H9 (cell line): ENCODE data around the gene LINGO3. TPM values are rescaled to one million over a fixed set of nuclear protein-coding genes. Genes with fewer than 3 reads are reported as not detected.

Experiments used
- DNase-seq: peaks from one replicate; pipeline ENCODE4 v3.0.0-alpha.2; 2017
- H2AFZ ChIP-seq: one replicate; pipeline ENCODE4 v1.6.1; 2013; ENCODE audit warnings: mild to moderate bottlenecking, low read length, control low read depth, moderate library complexity
- H2AK5ac ChIP-seq: 2 replicates; pipeline ENCODE4 v1.6.1; 2013; ENCODE audit warnings: low read length, control low read depth, mixed read lengths; ENCODE audit not compliant: insufficient read length
- H2BK120ac ChIP-seq: one replicate; pipeline ENCODE4 v1.6.1; 2013; ENCODE audit warnings: low read depth, mild to moderate bottlenecking, low read length, control low read depth, inconsistent platforms; ENCODE audit not compliant: poor library complexity, severe bottlenecking
- H2BK12ac ChIP-seq: 2 replicates; pipeline ENCODE4 v1.6.1; 2013; ENCODE audit warnings: low read length, control low read depth, mixed read lengths, low read depth; ENCODE audit not compliant: insufficient read length
- H2BK15ac ChIP-seq: 2 replicates; pipeline ENCODE4 v1.6.1; 2013; ENCODE audit warnings: low read depth, low read length, control low read depth
- H2BK20ac ChIP-seq: one replicate; pipeline ENCODE4 v1.6.1; 2013; ENCODE audit warnings: low read depth, mild to moderate bottlenecking, low read length, control low read depth, inconsistent platforms; ENCODE audit not compliant: poor library complexity, severe bottlenecking
- H2BK5ac ChIP-seq: 2 replicates; pipeline ENCODE4 v1.6.1; 2013; ENCODE audit warnings: low read length, control low read depth, mixed read lengths; ENCODE audit not compliant: insufficient read length
- H3K14ac ChIP-seq: 2 replicates; pipeline ENCODE4 v1.6.1; 2013; ENCODE audit warnings: low read length, control low read depth; ENCODE audit not compliant: insufficient read depth
- H3K18ac ChIP-seq: 2 replicates; pipeline ENCODE4 v1.6.1; 2013; ENCODE audit warnings: low read depth, mild to moderate bottlenecking, mixed read lengths, low read length, control low read depth; ENCODE audit not compliant: insufficient read length
- H3K23ac ChIP-seq: 2 replicates; pipeline ENCODE4 v1.6.1; 2013; ENCODE audit warnings: low read length, control low read depth, mixed read lengths, low read depth; ENCODE audit not compliant: insufficient read length
- H3K23me2 ChIP-seq: 2 replicates; pipeline ENCODE4 v1.6.1; 2013; ENCODE audit warnings: low read depth, mild to moderate bottlenecking, mixed read lengths, low read length, control low read depth; ENCODE audit not compliant: insufficient read length, poor library complexity, severe bottlenecking
- H3K27ac ChIP-seq: 2 replicates; pipeline ENCODE4 v1.5.1; 2013; ENCODE audit warnings: low read length, control low read depth, mixed read lengths, low read depth; ENCODE audit not compliant: insufficient read length
- H3K27me3 ChIP-seq: 2 replicates; pipeline ENCODE4 v1.6.1; 2013; ENCODE audit warnings: low read length, control low read depth, inconsistent platforms; ENCODE audit not compliant: insufficient read depth
- H3K4ac ChIP-seq: 2 replicates; pipeline ENCODE4 v1.6.1; 2013; ENCODE audit warnings: low read depth, mild to moderate bottlenecking, control low read depth, inconsistent platforms, low read length, moderate library complexity
- H3K4me1 ChIP-seq: 2 replicates; pipeline ENCODE4 v1.6.1; 2013; ENCODE audit warnings: low read length, control low read depth, inconsistent platforms; ENCODE audit not compliant: insufficient read depth
- H3K4me2 ChIP-seq: 2 replicates; pipeline ENCODE4 v1.6.1; 2013; ENCODE audit warnings: low read length, control low read depth, mixed read lengths; ENCODE audit not compliant: insufficient read length, insufficient read depth
- H3K56ac ChIP-seq: 2 replicates; pipeline ENCODE4 v1.6.1; 2013; ENCODE audit warnings: low read depth, mild to moderate bottlenecking, mixed read lengths, low read length, control low read depth; ENCODE audit not compliant: insufficient read length
- H3K79me1 ChIP-seq: 2 replicates; pipeline ENCODE4 v1.6.1; 2013; ENCODE audit warnings: low read depth, mild to moderate bottlenecking, moderate library complexity, low read length, control low read depth, inconsistent platforms; ENCODE audit not compliant: insufficient read depth, poor library complexity, severe bottlenecking
- H3K79me2 ChIP-seq: 2 replicates; pipeline ENCODE4 v1.6.1; 2013; ENCODE audit warnings: low read length, control low read depth, inconsistent platforms; ENCODE audit not compliant: insufficient read depth
- H3K9ac ChIP-seq: 2 replicates; pipeline ENCODE4 v1.6.1; 2013; ENCODE audit warnings: low read length, control low read depth, mixed read lengths; ENCODE audit not compliant: insufficient read length; ENCODE audit errors: extremely low read depth
- H3K9me3 ChIP-seq: one replicate; pipeline ENCODE4 v1.6.1; 2013; ENCODE audit warnings: low read depth, low read length, inconsistent platforms; ENCODE audit not compliant: control insufficient read depth
- H3T11ph ChIP-seq: one replicate; pipeline ENCODE4 v1.6.1; 2013; ENCODE audit warnings: mild to moderate bottlenecking, low read length, control low read depth, inconsistent platforms
- H4K20me1 ChIP-seq: one replicate; pipeline ENCODE4 v1.6.1; 2013; ENCODE audit not compliant: control insufficient read depth, insufficient read length, insufficient read depth
- H4K5ac ChIP-seq: 2 replicates; pipeline ENCODE4 v1.6.1; 2013; ENCODE audit warnings: low read depth, mild to moderate bottlenecking, mixed read lengths, low read length, control low read depth; ENCODE audit not compliant: insufficient read length
- H4K8ac ChIP-seq: replicated peaks from 2 replicates; pipeline ENCODE4 v1.6.1; 2013; ENCODE audit warnings: low read length, control low read depth, mixed read lengths, low read depth; ENCODE audit not compliant: insufficient read length
- H4K91ac ChIP-seq: 2 replicates; pipeline ENCODE4 v1.6.1; 2013; ENCODE audit warnings: low read depth, mild to moderate bottlenecking, moderate library complexity, mixed read lengths, low read length, control low read depth; ENCODE audit not compliant: insufficient read length
- H3K27ac Mint-ChIP-seq, 3 experiments: 2 replicates in 2 of 3; 3 replicates in 1 of 3; pipeline ENCODE4 v1.8.0; 2020 to 2021; ENCODE audit warnings: mixed read lengths in 3 of 3, mild to moderate bottlenecking in 1 of 3, moderate library complexity in 1 of 3
- H3K27me3 Mint-ChIP-seq: 2 replicates; pipeline ENCODE4 v1.8.0; 2021; ENCODE audit warnings: low read depth, mild to moderate bottlenecking, moderate library complexity, mixed read lengths
- H3K36me3 Mint-ChIP-seq, 3 experiments: 2 replicates in 2 of 3; 3 replicates in 1 of 3; pipeline ENCODE4 v1.8.0; 2020 to 2021; ENCODE audit warnings: low read depth in 3 of 3, mixed read lengths in 3 of 3; ENCODE audit not compliant: insufficient read depth in 1 of 3
- H3K4me1 Mint-ChIP-seq, 2 experiments: 2 replicates each; pipeline ENCODE4 v1.8.0; 2020; ENCODE audit warnings: mixed read lengths in 2 of 2
- H3K4me3 Mint-ChIP-seq, 2 experiments: 2 replicates in 1 of 2; 3 replicates in 1 of 2; pipeline ENCODE4 v1.8.0; 2020 to 2021; ENCODE audit warnings: mild to moderate bottlenecking in 2 of 2, mixed read lengths in 2 of 2, moderate library complexity in 1 of 2
- H3K9me3 Mint-ChIP-seq, 2 experiments: 2 replicates in 1 of 2; 3 replicates in 1 of 2; pipeline ENCODE4 v1.8.0; 2020; ENCODE audit warnings: mild to moderate bottlenecking in 2 of 2, mixed read lengths in 2 of 2, moderate library complexity in 1 of 2
- CTCF ChIP-seq: fragments of 200-600 bp; sonication (generic); conservative IDR thresholded peaks from 3 replicates; pipeline ENCODE4 v1.8.0; 2021; ENCODE audit warnings: antibody characterized with exemption, mild to moderate bottlenecking
- WGBS: extraction: QIAGEN DNeasy Blood & Tissue Kit; methylation state at CpG from one replicate; pipeline ENCODE4 v1.1.7; 2013; ENCODE audit warnings: missing lambda C conversion rate, low lambda C conversion rate, mixed read lengths; ENCODE audit not compliant: insufficient read length; ENCODE audit errors: extremely low coverage; 5-methylcytosine and 5-hydroxymethylcytosine counted together
- total RNA-seq: library from RNA; stranded (reverse); gene quantifications from 2 replicates; pipeline ENCODE4 v1.2.1, GENCODE V29; 2021

Gene LINGO3
- total RNA-seq, 1 experiment from 2014 or later: 0.28 TPM

GRCh38 chr19:2296141-2296540, 11.8 kb downstream of the LINGO3 start:
- no peak overlapping the region for H3K23ac ChIP-seq
- H2BK120ac ChIP-seq: no peak overlapping the region
- no peaks in the 10 kb centered on the region for H3K4me1 ChIP-seq
- Mint-ChIP-seq H3K4me1 (peaks cover 0 to 7% of the 10 kb centered on the region in 2 experiments; a peak in 2 of 4 replicates), H3K36me3 (no peaks in the 10 kb centered on the region), H3K27ac (no peak overlapping the region), H3K4me3 (no peak overlapping the region), H3K9me3 (no peaks in the 10 kb centered on the region), H3K27me3 (peaks cover 58% of the 10 kb centered on the region)
- no CpG with 5 or more reads among the region's 16 CpGs for WGBS
- no peak for TF ChIP-seq CTCF
- H3K27me3 ChIP-seq: peaks cover 8% of the 10 kb centered on the region; the same call in 1 of the 2 replicates
- no peaks in the 10 kb centered on the region for H3K79me2 ChIP-seq
- H4K20me1 ChIP-seq: no peaks in the 10 kb centered on the region
- H4K5ac ChIP-seq: no peak overlapping the region
- no peaks in the 10 kb centered on the region for H3K9me3 ChIP-seq
- H2BK12ac ChIP-seq: no peak overlapping the region
- H3K4ac ChIP-seq: no peak overlapping the region
- no peak for DNase-seq
- H4K91ac ChIP-seq: no peak overlapping the region
- H3K23me2 ChIP-seq: no peaks in the 10 kb centered on the region
- no peak overlapping the region for H2AFZ ChIP-seq
- H3K9ac ChIP-seq: no peak overlapping the region
- H3K27ac ChIP-seq: no peak overlapping the region
- no peak overlapping the region for H2BK15ac ChIP-seq
- H3K79me1 ChIP-seq: no peaks in the 10 kb centered on the region
- no peak overlapping the region for H3K4me2 ChIP-seq
- H2BK20ac ChIP-seq: no peak overlapping the region
- no peak overlapping the region for H4K8ac ChIP-seq
- H3K14ac ChIP-seq: no peak overlapping the region
- H3T11ph ChIP-seq: no peak overlapping the region
- no peak overlapping the region for H2AK5ac ChIP-seq
- H3K18ac ChIP-seq: no peak overlapping the region
- H3K56ac ChIP-seq: no peak overlapping the region
- H2BK5ac ChIP-seq: no peak overlapping the region
